ENCODE data around the gene MEST. TPM values are rescaled to one million over a fixed set of nuclear protein-coding genes. Genes with fewer than 3 reads are reported as not detected.

Gene MEST
- total RNA-seq, 1 donor, result 606 TPM

- peak; percentile 94 for DNase-seq (ENCODE audit: low read depth)
- no peak overlapping the region for H3K4me3 ChIP-seq (ENCODE audit: low read depth, low read length)
- TF ChIP-seq CTCF (IDR thresholded peaks at IDR 0.05; ENCODE audit: insufficient read depth, low read depth, low read length), result no peak
Measured at GRCh38 chr7:130489140-130489983, 2.5 kb upstream of the MEST start.

GRCh38 chr7:130490311-130490791 is 1.5 kb upstream of the MEST start:
- peak overlapping the region; percentile 35 for H3K4me3 ChIP-seq (ENCODE audit: low read depth, low read length)
- TF ChIP-seq CTCF (IDR thresholded peaks at IDR 0.05; ENCODE audit: insufficient read depth, low read depth, low read length), result no peak
- no peak for DNase-seq (ENCODE audit: low read depth)

DNA sequence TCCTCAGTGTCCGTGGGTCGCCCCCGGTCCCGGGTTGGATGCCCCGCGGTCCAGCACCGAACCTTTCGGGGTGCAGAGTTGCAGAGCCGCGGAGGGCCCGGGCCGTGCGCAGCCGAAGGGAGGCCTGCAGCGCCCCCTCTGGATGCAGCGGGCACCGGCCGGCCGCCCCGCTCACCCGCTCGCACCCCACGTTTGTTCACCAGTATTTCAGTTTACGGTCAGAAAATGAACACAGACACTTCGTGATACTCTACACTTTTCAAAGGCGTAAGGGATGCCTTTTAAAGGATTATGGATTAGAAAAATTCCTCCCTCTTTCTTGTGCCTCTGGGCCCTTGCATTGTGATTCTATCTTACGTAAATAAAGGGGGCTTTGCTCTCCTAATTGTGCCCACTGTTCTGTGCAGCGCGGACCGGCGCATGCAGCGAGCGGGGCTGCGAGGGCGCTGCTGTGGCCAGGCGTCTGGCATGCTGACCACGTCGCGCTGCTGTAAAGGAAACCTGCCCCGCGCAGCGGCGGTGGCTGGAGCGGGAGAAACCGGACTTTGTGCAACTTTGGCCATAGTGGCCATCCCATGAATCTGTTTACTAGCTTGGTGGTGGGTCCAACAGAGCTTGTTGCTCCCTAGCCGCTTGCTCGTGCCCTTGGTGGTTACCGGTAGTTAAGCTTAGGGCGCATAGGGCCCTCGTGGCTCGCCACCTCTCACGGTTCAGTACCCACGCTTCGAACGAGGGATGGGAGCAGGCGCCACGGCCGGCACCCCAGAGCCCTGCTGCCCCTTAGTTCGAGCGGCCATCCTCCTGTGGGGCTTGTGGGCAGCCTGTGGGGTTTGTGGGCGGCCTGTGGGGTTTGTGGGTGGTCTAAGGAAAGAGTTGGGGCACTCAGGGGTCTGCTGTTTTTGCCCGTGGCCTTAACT is 739 bp upstream of the MEST start:
- TF ChIP-seq CTCF (IDR thresholded peaks at IDR 0.05; ENCODE audit: insufficient read depth, low read depth, low read length), result peak; percentile 69
- DNase-seq (ENCODE audit: low read depth), result peak; percentile 62
- peak overlapping the region; percentile 82 for H3K4me3 ChIP-seq (ENCODE audit: low read depth, low read length)

GRCh38 chr7:130492523-130493274 is 814 bp downstream of the MEST start:
- peak overlapping the region; percentile 82 for H3K4me3 ChIP-seq (ENCODE audit: low read depth, low read length)
- DNase-seq (ENCODE audit: low read depth), result no peak
- TF ChIP-seq CTCF (IDR thresholded peaks at IDR 0.05; ENCODE audit: insufficient read depth, low read depth, low read length), result no peak

GRCh38 chr7:130493275-130493873 is 1.5 kb downstream of the MEST start:
- DNase-seq (ENCODE audit: low read depth), result no peak
- TF ChIP-seq CTCF (IDR thresholded peaks at IDR 0.05; ENCODE audit: insufficient read depth, low read depth, low read length), result no peak
- H3K4me3 ChIP-seq (ENCODE audit: low read depth, low read length), result peak overlapping the region; percentile 82

DNA sequence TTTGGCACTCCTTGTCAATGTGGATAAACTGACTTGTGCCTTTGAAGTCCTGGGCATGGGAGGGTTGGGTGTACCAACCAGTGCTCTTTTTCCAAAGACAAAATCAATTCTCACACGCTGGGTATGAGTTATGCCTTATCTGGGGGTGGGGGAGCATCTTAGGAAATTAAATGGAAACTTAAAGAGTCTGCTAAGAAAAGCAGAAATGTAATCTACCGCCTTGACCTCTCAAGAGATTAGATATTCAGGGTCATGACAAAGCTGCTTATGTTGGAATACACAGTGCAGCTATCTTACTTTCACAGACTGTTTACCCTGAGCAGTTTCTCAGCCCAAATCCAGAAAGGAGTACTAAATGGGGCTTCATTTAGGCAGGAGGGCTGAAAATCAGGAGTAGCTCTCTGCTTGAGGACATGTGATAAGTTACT is 2.6 kb downstream of the MEST start:
- TF ChIP-seq CTCF (IDR thresholded peaks at IDR 0.05; ENCODE audit: insufficient read depth, low read depth, low read length), result no peak
- peak overlapping the region; percentile 82 for H3K4me3 ChIP-seq (ENCODE audit: low read depth, low read length)
- peak; percentile 69 for DNase-seq (ENCODE audit: low read depth)
